IMR-90 (cell line): Measurements from ENCODE around the gene SLC39A11. TPM values are rescaled to one million over a fixed set of nuclear protein-coding genes. Genes with fewer than 3 reads are reported as not detected.

ENCODE experiments used
- ATAC-seq: fragments of 200-7000 bp; cut with Tn5 transposase; 2 replicates; pipeline ENCODE4 v1.9.1; 2020; ENCODE audit warnings: low read depth, mild to moderate bottlenecking, moderate library complexity
- BruUV-seq: library from RNA; stranded (reverse); fragments of 400-500 nt; replicated peaks from 2 replicates; lab custom pipeline; 2021; lab: Mats Ljungman, UMichigan
- CTCF ChIA-PET: fragments of 300-600 bp; formaldehyde crosslinking; extraction: SDS; loops from one replicate; lab custom pipeline; 2021; ENCODE audit warnings: antibody characterized with exemption; lab: Yijun Ruan, JAX
- POLR2A ChIA-PET: fragments of 300-600 bp; sonication (Branson Sonifier 250); formaldehyde crosslinking; loops from one replicate; lab custom pipeline; 2022; ENCODE audit warnings: antibody characterized with exemption; ENCODE audit not compliant: unreplicated experiment; lab: Charles Lee
- DNase-seq: peaks from one replicate; pipeline ENCODE4 v3.0.0; 2013
- H2AFZ ChIP-seq: replicated peaks from 2 replicates; pipeline ENCODE3; 2013; ENCODE audit warnings: low read length, mild to moderate bottlenecking; ENCODE audit not compliant: poor library complexity
- H2AK5ac ChIP-seq: 2 replicates; pipeline ENCODE4 v1.6.1; 2013; ENCODE audit warnings: low read depth, low read length, inconsistent platforms
- H2AK9ac ChIP-seq: replicated peaks from 2 replicates; pipeline ENCODE3; 2013; ENCODE audit warnings: mild to moderate bottlenecking, low read depth, low read length, moderate library complexity; ENCODE audit not compliant: poor library complexity
- H2BK120ac ChIP-seq: 2 replicates; pipeline ENCODE4 v1.6.1; 2013; ENCODE audit warnings: low read depth, low read length, inconsistent platforms
- H2BK15ac ChIP-seq: 3 replicates; pipeline ENCODE4 v1.6.1; 2013; ENCODE audit warnings: low read depth, low read length, inconsistent platforms
- H2BK20ac ChIP-seq: 2 replicates; pipeline ENCODE4 v1.6.1; 2013; ENCODE audit warnings: low read depth, mild to moderate bottlenecking, inconsistent platforms, low read length, moderate library complexity
- H2BK5ac ChIP-seq: 2 replicates; pipeline ENCODE4 v1.6.1; 2013; ENCODE audit warnings: mild to moderate bottlenecking, low read depth, low read length, inconsistent platforms; ENCODE audit not compliant: poor library complexity, severe bottlenecking
- H3K14ac ChIP-seq: replicated peaks from 2 replicates; pipeline ENCODE4 v1.6.1; 2013; ENCODE audit warnings: low read depth, low read length, inconsistent platforms
- H3K18ac ChIP-seq: 2 replicates; pipeline ENCODE4 v1.6.1; 2013; ENCODE audit warnings: low read depth, low read length, control low read depth
- H3K23ac ChIP-seq: 2 replicates; pipeline ENCODE4 v1.6.1; 2013; ENCODE audit warnings: low read depth, low read length, inconsistent platforms
- H3K27ac ChIP-seq: 2 replicates; pipeline ENCODE4 v1.5.1; 2013; ENCODE audit warnings: mild to moderate bottlenecking, control low read depth, low read length; ENCODE audit not compliant: insufficient read depth
- H3K27me3 ChIP-seq: 2 replicates; pipeline ENCODE4 v1.6.1; 2013; ENCODE audit warnings: low read length; ENCODE audit not compliant: control insufficient read depth, insufficient read depth
- H3K36me3 ChIP-seq: 2 replicates; pipeline ENCODE4 v1.6.1; 2013; ENCODE audit warnings: low read length, mixed read lengths; ENCODE audit not compliant: control insufficient read depth, insufficient read depth
- H3K4ac ChIP-seq: 2 replicates; pipeline ENCODE4 v1.6.1; 2013; ENCODE audit warnings: low read depth, low read length, inconsistent platforms
- H3K4me1 ChIP-seq: 2 replicates; pipeline ENCODE4 v1.6.1; 2013; ENCODE audit warnings: low read length, mixed read lengths; ENCODE audit not compliant: control insufficient read depth, insufficient read depth
- H3K4me2 ChIP-seq: 2 replicates; pipeline ENCODE4 v1.6.1; 2013; ENCODE audit warnings: low read depth, mild to moderate bottlenecking, control low read depth, low read length, moderate library complexity
- H3K4me3 ChIP-seq: 2 replicates; pipeline ENCODE4 v1.5.1; 2013; ENCODE audit warnings: low read depth, mild to moderate bottlenecking, control low read depth, low read length, moderate library complexity; ENCODE audit not compliant: insufficient read depth
- H3K56ac ChIP-seq: 2 replicates; pipeline ENCODE4 v1.6.1; 2013; ENCODE audit warnings: low read length, inconsistent platforms; ENCODE audit not compliant: insufficient read depth; ENCODE audit errors: extremely low read depth
- H3K79me1 ChIP-seq, 2 experiments: 2 replicates each; pipeline ENCODE4 v1.6.1; 2013; ENCODE audit warnings: low read length in 2 of 2, inconsistent platforms in 1 of 2, low read depth in 1 of 2
- H3K9ac ChIP-seq: 2 replicates; pipeline ENCODE4 v1.6.1; 2013; ENCODE audit warnings: low read depth, low read length, control low read depth
- H3K9me1 ChIP-seq: 2 replicates; pipeline ENCODE4 v1.6.1; 2013; ENCODE audit warnings: low read length, inconsistent platforms; ENCODE audit not compliant: insufficient read depth
- H3K9me3 ChIP-seq: 2 replicates; pipeline ENCODE4 v1.6.1; 2013; ENCODE audit warnings: low read length; ENCODE audit not compliant: control insufficient read depth, insufficient read depth
- H4K20me1 ChIP-seq: 2 replicates; pipeline ENCODE4 v1.6.1; 2013; ENCODE audit warnings: low read length, inconsistent platforms; ENCODE audit not compliant: insufficient read depth
- H4K5ac ChIP-seq: 2 replicates; pipeline ENCODE4 v1.6.1; 2013; ENCODE audit warnings: mild to moderate bottlenecking, low read depth, low read length, control low read depth
- H4K8ac ChIP-seq, 2 experiments: 2 replicates each; pipeline ENCODE4 v1.6.1; 2013; ENCODE audit warnings: low read depth in 2 of 2, low read length in 2 of 2, control low read depth in 1 of 2, inconsistent platforms in 1 of 2
- H4K91ac ChIP-seq: 2 replicates; pipeline ENCODE4 v1.6.1; 2013; ENCODE audit warnings: low read depth, low read length, inconsistent platforms; ENCODE audit not compliant: insufficient read depth
- CEBPB ChIP-seq: IDR thresholded peaks from 2 replicates; pipeline ENCODE4 v1.6.1; 2012; ENCODE audit warnings: low read depth, low read length, improper control_type of control experiment
- MAZ ChIP-seq: IDR thresholded peaks from 2 replicates; pipeline ENCODE4 v1.6.1; 2012; ENCODE audit warnings: low read depth, mild to moderate bottlenecking, low read length, improper control_type of control experiment, moderate library complexity, borderline replicate concordance
- MXI1 ChIP-seq: IDR thresholded peaks from 2 replicates; pipeline ENCODE4 v1.6.1; 2012; ENCODE audit warnings: low read depth, mild to moderate bottlenecking, low read length, moderate library complexity, borderline replicate concordance
- POLR2A ChIP-seq: IDR thresholded peaks from 2 replicates; pipeline ENCODE4 v1.6.1; 2012; ENCODE audit warnings: mild to moderate bottlenecking, low read depth, low read length
- RAD21 ChIP-seq: IDR thresholded peaks from 2 replicates; pipeline ENCODE4 v1.6.1; 2012; ENCODE audit warnings: low read length, improper control_type of control experiment
- USF2 ChIP-seq: fragments of 150-350 bp; IDR thresholded peaks from 2 replicates; pipeline ENCODE4 v1.6.1; 2017; ENCODE audit warnings: mild to moderate bottlenecking, antibody characterized with exemption, low read length, low read depth
- WGBS, 2 experiments: methylation state at CpG; one replicate each; pipeline versions ENCODE4 v1.1.5 to v1.1.7; 2013; ENCODE audit warnings: missing lambda C conversion rate in 2 of 2; ENCODE audit not compliant: insufficient read length in 1 of 2; ENCODE audit errors: extremely low coverage in 2 of 2; 5-methylcytosine and 5-hydroxymethylcytosine counted together
- dilution Hi-C: fragments of 300-500 bp; cut with HindIII; formaldehyde crosslinking; loops from one replicate; pipeline ENCODE4 v1.14.3; 2018; ENCODE audit warnings: low sequenced_read_pairs; ENCODE audit not compliant: unreplicated experiment
- in situ Hi-C: fragments of 300-500 bp; cut with MboI; formaldehyde crosslinking; loops from 3 replicates; pipeline ENCODE4 v1.14.3; 2019; ENCODE audit warnings: low sequenced_read_pairs, inconsistent platforms, mixed read lengths
- intact Hi-C: fragments of 100-400 bp; cut with micrococcal nuclease; formaldehyde crosslinking; loops from 2 replicates; pipeline ENCODE4 v1.10.0; 2022
- polyA plus RNA-seq, 3 experiments: library from polyadenylated mRNA; depleted of rRNA; stranded (reverse); fragments of >200 nt; gene quantifications; 2 replicates each; pipeline ENCODE4 v1.2.3, GENCODE V29; 2012; ENCODE audit warnings: low replicate concordance in 1 of 3
- total RNA-seq: library from RNA; depleted of rRNA; stranded (reverse); fragments of >200 nt; gene quantifications from 2 replicates; pipeline ENCODE4 v1.2.3, GENCODE V29; 2012

Gene SLC39A11
- total and polyA plus RNA-seq, 2 of the 4 experiments (the other 2 are of a cell fraction) = 8.8 to 14.3 TPM

- no peak overlapping the region for H3K4me2 ChIP-seq
- H3K27ac ChIP-seq = no peak overlapping the region
- TF ChIP-seq RAD21 (no peak), POLR2A (no peak), USF2 (no peak), MAZ (no peak), MXI1 (no peak), CEBPB (no peak)
- H3K14ac ChIP-seq = no peak overlapping the region
- no peak overlapping the region for H2AK5ac ChIP-seq
- intact Hi-C loops = loop anchor here (2.0 to 10.0 kb wide), 3 partner anchors 129 to 1451 kb away; no protein-coding TSS in a partner anchor
- H4K91ac ChIP-seq = no peak overlapping the region
- no peak overlapping the region for H2BK5ac ChIP-seq
- no peak overlapping the region for H3K23ac ChIP-seq
- no TSS peak for BruUV-seq
- no peaks in the 10 kb centered on the region for H4K20me1 ChIP-seq
- no peaks in the 10 kb centered on the region for H3K27me3 ChIP-seq
- DNase-seq (no peak), ATAC-seq (no peak)
- H3K4me3 ChIP-seq = no peak overlapping the region
- dilution Hi-C loops = no loop called here
- H2BK15ac ChIP-seq = no peak overlapping the region
- no peak overlapping the region for H2BK20ac ChIP-seq
- H3K56ac ChIP-seq = no peak overlapping the region
- peak overlapping the region; percentile 24; the same call in 1 of the 2 replicates for H2BK120ac ChIP-seq
- ChIA-PET POLR2A (no interaction called here), CTCF (interaction anchor here (2.3 to 2.9 kb wide), 4 partner anchors 164 to 466 kb away, joined by 10 to 24 read pairs (median 20); no protein-coding TSS in a partner anchor)
- H2AK9ac ChIP-seq = no peak overlapping the region
- H3K36me3 ChIP-seq = no peaks in the 10 kb centered on the region
- H3K9me3 ChIP-seq = no peaks in the 10 kb centered on the region
- in situ Hi-C loops = loop anchor here (10.0 kb wide), 1 partner anchor 431 kb away; no protein-coding TSS in a partner anchor
- H3K79me1 ChIP-seq = no peaks in the 10 kb centered on the region; a peak in 1 of 4 replicates
- no peak overlapping the region for H3K9ac ChIP-seq
- H3K18ac ChIP-seq = no peak overlapping the region
- H3K9me1 ChIP-seq = no peaks in the 10 kb centered on the region
- peaks cover 10% of the 10 kb centered on the region for H3K4me1 ChIP-seq
- no peak overlapping the region for H4K8ac ChIP-seq
- no peak overlapping the region for H4K5ac ChIP-seq
- WGBS, 2 experiments = no CpG with 5 or more reads among the region's 7 CpGs
- H2AFZ ChIP-seq = no peak overlapping the region
- H3K4ac ChIP-seq = no peak overlapping the region
These were observed 368.8 kb downstream of the SLC39A11 start for GRCh38 chr17:72723711-72724110.
